OCI-LY7 (cell line): ENCODE results near the gene PCARE. TPM values are rescaled to one million over a fixed set of nuclear protein-coding genes. Genes with fewer than 3 reads are reported as not detected.

Experiments
- BruUV-seq: library from RNA; stranded (reverse); fragments of 400-500 nt; replicated peaks from 2 replicates; lab custom pipeline; 2021; lab: Mats Ljungman, UMichigan
- CTCF ChIA-PET: fragments of 300-600 bp; sonication (Branson Sonifier 250); formaldehyde crosslinking; loops from one replicate; lab custom pipeline; 2022; ENCODE audit warnings: antibody characterized with exemption; ENCODE audit not compliant: unreplicated experiment; lab: Charles Lee
- POLR2A ChIA-PET: fragments of 300-600 bp; sonication (Branson Sonifier 250); formaldehyde crosslinking; loops from one replicate; lab custom pipeline; 2022; ENCODE audit warnings: antibody characterized with exemption; lab: Charles Lee
- DNase-seq: peaks from one replicate; pipeline ENCODE4 v3.0.0-alpha.2; 2015; ENCODE audit warnings: low spot score
- H2AFZ ChIP-seq: fragments of 200-600 bp; sonication (generic), shearing (Covaris generic); 2 replicates; pipeline ENCODE4 v1.6.1; 2014; ENCODE audit warnings: mild to moderate bottlenecking, antibody characterized with exemption, low read length, moderate library complexity
- H3K27ac ChIP-seq: fragments of 200-600 bp; sonication (generic); 2 replicates; pipeline ENCODE4 v1.5.1; 2014; ENCODE audit warnings: mixed run types, low read depth, mild to moderate bottlenecking, moderate library complexity, low read length, inconsistent platforms; ENCODE audit not compliant: poor library complexity, severe bottlenecking
- H3K36me3 ChIP-seq: fragments of 200-600 bp; sonication (generic); 2 replicates; pipeline ENCODE4 v1.6.1; 2014; ENCODE audit warnings: mild to moderate bottlenecking, antibody characterized with exemption, low read length, moderate library complexity, mixed read lengths; ENCODE audit not compliant: insufficient read depth
- H3K4me1 ChIP-seq: fragments of 200-600 bp; sonication (generic); 2 replicates; pipeline ENCODE4 v1.5.1; 2014; ENCODE audit warnings: mild to moderate bottlenecking, low read length; ENCODE audit not compliant: insufficient read depth, poor library complexity, severe bottlenecking
- H3K4me2 ChIP-seq: fragments of 200-600 bp; sonication (generic); 2 replicates; pipeline ENCODE4 v1.6.1; 2014; ENCODE audit warnings: mild to moderate bottlenecking, low read length
- H3K4me3 ChIP-seq: fragments of 200-600 bp; sonication (generic); 2 replicates; pipeline ENCODE4 v1.5.1; 2014; ENCODE audit warnings: mild to moderate bottlenecking, low read depth, low read length; ENCODE audit not compliant: poor library complexity, severe bottlenecking
- H3K79me2 ChIP-seq: fragments of 200-600 bp; sonication (generic); 2 replicates; pipeline ENCODE4 v1.6.1; 2016; ENCODE audit warnings: low read depth, mild to moderate bottlenecking, low read length, moderate library complexity, mixed read lengths; ENCODE audit not compliant: insufficient read depth
- H3K9me2 ChIP-seq: fragments of 200-600 bp; sonication (generic); 2 replicates; pipeline ENCODE4 v1.6.1; 2016; ENCODE audit warnings: mild to moderate bottlenecking, low read length, mixed read lengths; ENCODE audit not compliant: insufficient read depth
- H3K9me3 ChIP-seq: fragments of 200-600 bp; sonication (generic); 2 replicates; pipeline ENCODE4 v1.6.1; 2014; ENCODE audit warnings: mild to moderate bottlenecking, mixed run types, low read length, mixed read lengths
- H4K20me1 ChIP-seq: fragments of 200-600 bp; sonication (generic); 2 replicates; pipeline ENCODE4 v1.6.1; 2014; ENCODE audit warnings: mild to moderate bottlenecking, antibody characterized with exemption, low read length, moderate library complexity, mixed read lengths; ENCODE audit not compliant: insufficient read depth
- EZH2phosphoT487 ChIP-seq: fragments of 200-600 bp; sonication (generic); IDR thresholded peaks from 2 replicates; pipeline ENCODE4 v1.6.1; 2018; ENCODE audit warnings: low read depth, borderline replicate concordance, mild to moderate bottlenecking, mixed run types, antibody characterized with exemption, low read length, moderate library complexity, mixed read lengths
- intact Hi-C: fragments of 100-400 bp; cut with micrococcal nuclease; formaldehyde crosslinking; loops from one replicate; pipeline ENCODE4 v1.10.0; 2022; ENCODE audit not compliant: unreplicated experiment
- total RNA-seq, 2 experiments: library from RNA; depleted of rRNA in 1 of 2; stranded (reverse); fragments of >200 nt in 1 of 2; shearing (Covaris generic) in 1 of 2; gene quantifications; 2 replicates each; pipeline ENCODE4 v1.2.3, GENCODE V29; 2014 to 2022
- TF ChIP-seq, protein P1 (sequence below): fragments of 200-600 bp; sonication (generic); conservative IDR thresholded peaks from 2 replicates; pipeline ENCODE4 v1.5.1; 2014; ENCODE audit warnings: mild to moderate bottlenecking, antibody characterized with exemption, low read length, moderate library complexity, mixed read lengths

Gene PCARE
- total RNA-seq, 2 experiments from 2014 or later: not detected

DNA sequence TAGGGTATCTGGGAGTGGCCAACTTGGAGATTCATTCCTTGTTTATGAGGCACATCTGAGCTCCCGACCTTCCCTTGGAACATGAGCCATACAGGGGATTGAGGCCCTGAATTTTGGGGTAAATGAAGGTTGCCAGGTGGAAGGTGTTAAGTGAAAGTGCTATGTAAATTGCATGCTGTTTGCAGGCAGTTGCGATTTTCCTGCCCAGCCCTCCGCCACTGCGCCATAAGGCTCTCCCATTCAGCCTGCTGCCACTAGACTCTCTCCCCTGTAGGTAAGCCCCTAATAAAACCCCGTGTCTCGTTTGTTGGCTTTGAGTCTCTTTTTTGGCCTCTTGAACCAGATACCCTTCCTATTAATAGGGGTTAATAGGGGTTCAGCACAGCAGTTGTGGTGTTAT is 33.8 kb downstream of the PCARE start:
- intact Hi-C loops: no loop called here
- no peak overlapping the region for H3K4me2 ChIP-seq
- DNase-seq: no peak
- H3K4me1 ChIP-seq: no peaks in the 10 kb centered on the region
- no peaks in the 10 kb centered on the region for H3K9me3 ChIP-seq
- TF ChIP-seq, protein P1, sequence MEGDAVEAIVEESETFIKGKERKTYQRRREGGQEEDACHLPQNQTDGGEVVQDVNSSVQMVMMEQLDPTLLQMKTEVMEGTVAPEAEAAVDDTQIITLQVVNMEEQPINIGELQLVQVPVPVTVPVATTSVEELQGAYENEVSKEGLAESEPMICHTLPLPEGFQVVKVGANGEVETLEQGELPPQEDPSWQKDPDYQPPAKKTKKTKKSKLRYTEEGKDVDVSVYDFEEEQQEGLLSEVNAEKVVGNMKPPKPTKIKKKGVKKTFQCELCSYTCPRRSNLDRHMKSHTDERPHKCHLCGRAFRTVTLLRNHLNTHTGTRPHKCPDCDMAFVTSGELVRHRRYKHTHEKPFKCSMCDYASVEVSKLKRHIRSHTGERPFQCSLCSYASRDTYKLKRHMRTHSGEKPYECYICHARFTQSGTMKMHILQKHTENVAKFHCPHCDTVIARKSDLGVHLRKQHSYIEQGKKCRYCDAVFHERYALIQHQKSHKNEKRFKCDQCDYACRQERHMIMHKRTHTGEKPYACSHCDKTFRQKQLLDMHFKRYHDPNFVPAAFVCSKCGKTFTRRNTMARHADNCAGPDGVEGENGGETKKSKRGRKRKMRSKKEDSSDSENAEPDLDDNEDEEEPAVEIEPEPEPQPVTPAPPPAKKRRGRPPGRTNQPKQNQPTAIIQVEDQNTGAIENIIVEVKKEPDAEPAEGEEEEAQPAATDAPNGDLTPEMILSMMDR: no peak
- TF ChIP-seq EZH2phosphoT487: no peak
- BruUV-seq: no TSS peak
- ChIA-PET CTCF (no interaction called here), POLR2A (no interaction called here)
- H4K20me1 ChIP-seq: no peaks in the 10 kb centered on the region
- no peak overlapping the region for H2AFZ ChIP-seq
- H3K27ac ChIP-seq: no peak overlapping the region
- no peaks in the 10 kb centered on the region for H3K36me3 ChIP-seq
- H3K79me2 ChIP-seq: no peaks in the 10 kb centered on the region
- H3K4me3 ChIP-seq: no peak overlapping the region
- H3K9me2 ChIP-seq: no peaks in the 10 kb centered on the region

DNA sequence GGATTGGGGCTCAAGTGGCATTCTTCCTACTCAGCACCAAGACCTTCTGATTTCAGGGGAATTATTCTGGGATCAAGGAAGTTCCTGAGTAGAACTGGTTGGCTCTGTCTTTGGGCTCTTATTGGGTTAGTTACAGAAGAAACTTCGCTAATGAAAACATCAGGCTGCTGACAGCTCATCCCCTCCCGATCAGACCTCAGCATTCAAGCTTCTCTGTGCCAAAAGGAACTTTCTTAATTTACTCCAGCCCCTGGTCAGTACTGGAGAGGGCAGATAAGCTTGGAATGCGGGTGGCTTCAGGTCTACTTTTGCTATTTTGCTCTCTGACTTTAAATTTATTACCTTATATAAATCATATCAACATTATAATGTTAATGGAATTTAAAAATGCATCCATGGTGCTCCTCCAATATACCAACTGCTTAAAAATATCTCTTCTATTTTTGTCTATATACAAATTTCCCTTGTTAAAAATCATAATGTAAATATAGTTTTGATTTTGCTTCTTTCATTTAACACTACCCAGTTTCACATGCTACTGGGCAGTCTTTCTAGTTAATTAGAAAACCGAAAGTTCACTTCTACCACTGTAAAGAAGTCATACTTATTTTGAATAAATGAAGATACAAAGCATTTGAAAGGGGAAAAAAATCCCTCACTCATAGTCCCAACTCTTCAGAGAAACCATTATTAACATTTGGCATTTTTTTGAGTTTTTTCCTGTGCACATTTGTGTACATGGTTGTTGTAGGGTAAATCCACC is 34.4 kb downstream of the PCARE start:
- H3K27ac ChIP-seq: no peak overlapping the region
- TF ChIP-seq, protein P1: no peak
- no peak for TF ChIP-seq EZH2phosphoT487
- no peak overlapping the region for H3K4me3 ChIP-seq
- H3K79me2 ChIP-seq: no peaks in the 10 kb centered on the region
- no peaks in the 10 kb centered on the region for H4K20me1 ChIP-seq
- no peaks in the 10 kb centered on the region for H3K36me3 ChIP-seq
- POLR2A ChIA-PET: no interaction called here
- H3K4me2 ChIP-seq: no peak overlapping the region
- intact Hi-C loops: no loop called here
- CTCF ChIA-PET: no interaction called here
- no peaks in the 10 kb centered on the region for H3K9me3 ChIP-seq
- no TSS peak for BruUV-seq
- no peak overlapping the region for H2AFZ ChIP-seq
- H3K4me1 ChIP-seq: no peaks in the 10 kb centered on the region
- H3K9me2 ChIP-seq: no peaks in the 10 kb centered on the region
- DNase-seq: no peak
